LNCAP (cell line): Measurements from ENCODE around the gene GYS2.
A peak's percentile ranks its signal among the peaks of the same experiment; 100 is the strongest.

Experiments used
- TF ChIP-seq, protein P1 (sequence below): fragments of 450-650 bp; IDR thresholded peaks from 2 replicates; pipeline ENCODE4 v1.5.1; 2017; ENCODE audit warnings: mild to moderate bottlenecking

Gene GYS2

DNA sequence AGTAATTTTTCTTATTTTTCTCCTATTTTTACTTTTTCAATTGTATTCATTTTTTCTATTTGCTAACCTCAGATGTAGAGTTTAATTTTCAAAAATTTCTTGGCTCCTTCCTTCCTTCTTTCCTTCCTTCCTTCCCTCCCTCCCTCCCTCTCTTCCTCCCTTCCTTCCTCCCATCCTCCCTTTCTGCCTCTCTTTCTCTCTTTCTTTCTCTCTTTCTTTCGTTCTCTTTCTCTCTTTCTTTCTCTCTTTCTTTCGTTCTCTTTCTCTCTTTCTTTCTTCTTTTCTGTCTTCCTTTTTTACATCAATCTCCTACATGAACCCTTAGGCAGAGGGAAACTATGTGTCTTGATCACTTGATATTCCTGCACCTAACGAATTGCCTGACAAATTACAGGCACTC is 12.4 kb upstream of the GYS2 start:
- TF ChIP-seq, protein P1, sequence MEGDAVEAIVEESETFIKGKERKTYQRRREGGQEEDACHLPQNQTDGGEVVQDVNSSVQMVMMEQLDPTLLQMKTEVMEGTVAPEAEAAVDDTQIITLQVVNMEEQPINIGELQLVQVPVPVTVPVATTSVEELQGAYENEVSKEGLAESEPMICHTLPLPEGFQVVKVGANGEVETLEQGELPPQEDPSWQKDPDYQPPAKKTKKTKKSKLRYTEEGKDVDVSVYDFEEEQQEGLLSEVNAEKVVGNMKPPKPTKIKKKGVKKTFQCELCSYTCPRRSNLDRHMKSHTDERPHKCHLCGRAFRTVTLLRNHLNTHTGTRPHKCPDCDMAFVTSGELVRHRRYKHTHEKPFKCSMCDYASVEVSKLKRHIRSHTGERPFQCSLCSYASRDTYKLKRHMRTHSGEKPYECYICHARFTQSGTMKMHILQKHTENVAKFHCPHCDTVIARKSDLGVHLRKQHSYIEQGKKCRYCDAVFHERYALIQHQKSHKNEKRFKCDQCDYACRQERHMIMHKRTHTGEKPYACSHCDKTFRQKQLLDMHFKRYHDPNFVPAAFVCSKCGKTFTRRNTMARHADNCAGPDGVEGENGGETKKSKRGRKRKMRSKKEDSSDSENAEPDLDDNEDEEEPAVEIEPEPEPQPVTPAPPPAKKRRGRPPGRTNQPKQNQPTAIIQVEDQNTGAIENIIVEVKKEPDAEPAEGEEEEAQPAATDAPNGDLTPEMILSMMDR: no peak

DNA sequence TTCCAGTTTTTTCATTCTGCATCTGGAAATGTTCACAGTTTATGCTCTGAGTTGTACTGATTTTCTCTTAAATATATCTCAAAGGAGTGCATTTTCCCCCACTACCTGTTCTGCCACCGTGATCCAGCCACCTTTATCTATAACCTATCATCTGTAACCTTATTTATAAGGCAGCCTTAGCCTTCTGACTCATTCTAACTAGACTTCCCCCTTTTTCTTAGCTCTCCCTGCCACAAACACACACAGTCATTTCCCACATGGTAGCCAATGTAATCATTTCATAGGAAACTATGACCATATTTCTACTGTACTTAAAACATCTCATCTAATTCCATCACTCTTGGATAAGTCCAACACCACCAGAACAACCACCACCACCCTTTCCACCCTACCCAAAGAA is 10.8 kb upstream of the GYS2 start:
- TF ChIP-seq, protein P1: no peak

DNA sequence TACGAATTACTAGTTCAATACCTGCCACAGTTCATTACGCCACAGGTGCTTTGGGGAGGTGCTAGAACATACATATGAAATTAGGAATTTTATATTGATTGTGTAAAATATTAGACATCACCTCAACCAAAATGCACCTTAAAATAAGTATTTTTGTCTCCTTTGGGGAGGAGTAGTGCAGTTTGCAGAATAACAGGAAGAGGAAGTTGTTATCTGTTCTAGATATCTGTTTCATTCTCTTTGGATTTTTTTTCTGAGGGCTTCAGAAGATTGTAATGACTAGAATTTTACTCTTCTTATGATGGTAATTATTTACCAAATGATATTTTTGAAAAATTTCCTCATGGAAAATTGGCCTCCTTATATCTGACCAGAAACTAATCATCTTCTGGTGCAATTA is 9.9 kb upstream of the GYS2 start:
- TF ChIP-seq, protein P1: no peak

DNA sequence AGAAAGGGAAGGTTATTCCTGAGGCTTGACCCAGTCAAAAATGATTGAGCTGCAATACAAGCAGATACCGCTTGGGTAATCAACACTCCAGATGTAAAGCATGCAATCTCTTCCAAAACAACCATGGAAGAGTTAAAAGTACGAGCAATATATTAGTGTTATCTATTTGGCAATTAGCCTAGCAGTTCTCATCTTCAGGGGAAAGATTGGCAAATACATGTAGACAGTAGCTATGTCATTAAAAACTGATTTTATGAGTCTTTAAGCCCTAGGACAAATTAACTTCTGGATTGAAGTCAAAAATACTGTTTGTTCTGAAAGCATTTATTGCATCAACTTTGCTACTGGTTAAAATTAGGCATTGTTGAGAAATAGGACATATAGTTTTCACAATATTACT is 9.3 kb upstream of the GYS2 start:
- TF ChIP-seq, protein P1: peak; percentile 40; the same call in 1 of the 2 replicates

DNA sequence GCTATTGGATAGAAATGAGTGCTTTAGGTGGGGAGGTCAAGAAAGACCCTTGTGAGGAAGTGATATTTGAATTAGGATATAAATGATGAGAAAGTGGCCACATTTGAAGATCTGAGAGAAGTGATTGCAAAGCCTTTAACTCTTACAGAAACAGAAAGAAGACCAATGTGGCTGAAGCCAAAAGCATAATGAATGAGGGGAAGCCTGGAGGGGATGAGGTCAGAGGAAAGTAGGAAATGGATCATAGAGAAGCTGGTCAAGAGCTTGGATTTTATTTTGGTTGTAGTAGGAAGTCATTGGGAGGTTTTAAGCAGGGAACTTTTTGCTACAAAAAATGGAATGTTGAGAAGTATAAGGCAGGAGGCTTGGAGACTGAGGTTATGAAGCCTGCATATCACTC is 3.5 kb upstream of the GYS2 start:
- TF ChIP-seq, protein P1: no peak

DNA sequence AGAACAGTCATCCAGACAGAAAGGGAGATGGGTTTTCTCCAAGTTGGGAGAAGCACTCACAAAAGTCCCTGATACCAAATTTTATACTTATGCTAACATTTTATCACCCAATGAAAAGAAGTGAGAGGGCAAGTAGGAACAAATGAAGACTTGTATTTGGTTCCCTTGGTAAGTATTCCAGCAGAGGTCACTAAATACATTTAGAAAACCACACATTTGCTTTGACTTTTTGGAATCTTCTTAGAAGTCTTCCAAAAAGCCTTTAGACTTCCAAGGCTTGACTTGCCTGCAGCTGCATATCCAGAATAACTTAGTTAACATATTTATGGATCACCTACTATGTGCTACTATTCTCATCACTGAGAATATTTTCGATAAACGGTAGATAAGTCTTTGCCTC is 3.1 kb upstream of the GYS2 start:
- TF ChIP-seq, protein P1: peak; percentile 50

DNA sequence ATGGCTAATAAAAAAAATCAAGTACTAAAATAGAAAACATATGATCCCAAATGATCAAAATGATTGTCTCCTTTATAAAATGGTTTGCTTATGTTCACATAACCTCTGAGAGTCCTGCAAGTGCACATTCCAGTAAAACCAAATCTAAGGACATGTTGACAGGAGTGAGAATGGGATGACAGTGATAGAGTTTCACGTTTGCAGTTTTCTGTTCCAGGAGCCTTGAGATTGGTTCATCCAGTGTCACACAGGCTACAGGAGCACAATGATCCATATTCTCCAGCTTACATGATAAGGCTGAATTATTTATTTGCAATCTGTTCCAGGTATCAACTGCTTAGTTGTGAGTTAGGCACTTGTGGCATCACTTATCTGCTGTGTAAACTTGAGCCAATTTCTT is 1.5 kb upstream of the GYS2 start:
- TF ChIP-seq, protein P1: no peak

DNA sequence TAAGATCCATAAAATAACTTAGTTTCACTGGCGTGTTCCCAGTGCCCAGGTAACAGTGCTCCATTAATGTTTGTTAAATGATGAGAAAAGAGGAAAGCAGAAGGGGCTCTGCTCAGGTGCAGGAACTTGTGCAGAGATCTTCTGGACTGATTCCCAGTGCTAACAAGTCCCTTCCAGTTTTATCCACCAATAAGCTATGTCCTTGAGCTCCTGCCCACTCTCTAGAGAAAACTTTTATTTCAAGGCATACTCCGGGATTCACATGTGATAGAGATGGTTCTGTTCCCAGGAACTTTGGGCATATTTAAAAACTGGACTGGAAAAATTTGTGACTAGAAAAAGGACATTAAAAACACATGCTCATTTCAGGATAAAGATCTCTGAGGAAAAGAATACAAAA is 1.9 kb downstream of the GYS2 start:
- TF ChIP-seq, protein P1: no peak
